Measurements from ENCODE around the gene NME7.

NME7 gene

DNA sequence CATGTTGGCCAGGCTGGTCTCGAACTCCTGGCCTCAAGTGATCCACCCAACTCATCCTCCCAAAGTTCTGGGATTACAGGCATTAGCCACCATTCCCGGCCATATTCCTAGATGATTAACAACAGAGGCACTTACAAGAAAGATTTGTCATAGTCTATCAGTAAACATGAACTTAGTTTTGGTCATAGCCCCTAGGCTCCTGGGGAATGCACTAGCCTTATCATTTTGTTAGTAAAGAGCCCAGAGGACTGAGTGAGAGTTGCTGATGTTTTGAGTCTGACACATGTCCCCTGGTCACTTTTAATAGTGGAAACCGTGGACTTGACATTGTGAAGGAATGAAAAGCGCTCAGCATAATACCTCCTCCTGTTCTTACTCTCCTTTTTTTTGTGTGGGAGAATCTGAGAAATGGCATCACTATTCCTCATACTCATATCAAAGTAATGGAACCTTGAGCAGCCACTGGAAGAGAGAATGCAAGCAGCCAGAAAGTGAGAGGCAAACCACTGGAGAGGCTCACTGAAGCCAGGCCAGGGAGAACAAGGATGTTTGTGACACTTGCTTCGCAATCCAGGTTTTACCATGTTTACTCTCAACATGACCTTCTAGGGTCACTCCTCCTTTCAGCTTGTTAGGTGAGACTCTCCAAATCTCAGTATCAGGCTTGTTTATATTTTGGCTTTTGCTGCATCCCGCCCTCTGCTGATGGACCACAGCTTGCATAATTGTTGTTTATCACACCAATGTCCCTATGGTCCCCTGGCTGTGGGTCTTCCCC is 246.3 kb downstream of the NME7 start:
- DNase-seq, result no peak

DNA sequence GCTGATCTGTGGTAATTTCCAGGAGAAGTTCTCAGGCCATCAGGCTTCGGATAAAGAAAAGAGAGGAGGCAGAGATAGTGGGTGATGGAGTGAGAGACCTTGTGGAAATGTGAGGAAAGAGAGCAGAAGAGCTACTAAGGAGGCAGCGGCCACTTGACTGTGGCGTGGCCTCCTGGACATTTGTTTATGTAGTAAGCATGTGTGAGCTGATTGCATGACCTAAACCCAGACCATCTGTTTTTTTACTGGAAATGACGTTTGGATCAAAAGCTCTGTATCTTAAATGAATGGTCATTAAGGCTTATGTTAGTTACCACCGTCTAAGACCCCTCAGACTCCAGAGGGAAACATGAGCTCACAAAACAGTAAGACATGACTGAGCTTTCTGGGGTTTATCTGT is 247.5 kb downstream of the NME7 start:
- DNase-seq, result no peak

DNA sequence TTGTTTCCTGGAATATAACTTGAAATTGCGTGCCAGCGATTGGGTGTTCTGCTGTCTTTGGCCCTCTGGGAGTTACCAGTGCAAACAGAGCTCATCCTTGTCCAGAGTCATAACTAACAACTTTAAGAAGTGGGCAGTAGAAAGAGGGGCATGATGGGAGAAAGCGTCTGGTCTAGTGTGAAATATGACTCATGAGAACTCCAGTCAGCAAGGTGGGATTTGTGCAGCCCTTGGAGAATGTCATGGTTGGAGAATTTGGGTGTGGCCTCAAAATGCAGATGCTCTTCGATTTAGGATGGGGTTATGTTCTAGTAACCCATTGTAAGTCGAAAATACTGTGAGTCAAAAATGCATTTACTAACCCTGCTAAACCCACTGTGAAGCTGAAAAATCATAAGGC is 248.2 kb downstream of the NME7 start:
- no peak for DNase-seq

DNA sequence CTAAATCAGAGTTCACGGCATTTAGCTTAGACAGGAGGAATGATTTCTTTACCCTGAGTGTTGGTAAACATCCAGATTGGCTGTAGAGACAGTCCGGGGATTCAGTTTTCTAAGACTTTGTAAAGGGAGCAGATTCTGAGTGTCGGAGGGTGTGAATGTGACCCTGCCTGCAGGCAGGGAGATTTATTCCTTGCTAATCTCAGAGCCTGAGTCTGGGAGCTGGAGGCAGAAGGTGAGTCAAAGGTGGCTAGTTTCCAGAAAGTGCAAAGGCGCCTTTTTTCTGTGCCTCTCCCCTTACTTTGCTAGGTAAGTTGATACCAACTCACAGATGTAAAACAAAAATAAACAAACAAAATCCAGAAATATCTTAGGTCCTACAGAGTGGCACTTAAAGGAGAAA is 249.4 kb downstream of the NME7 start:
- no peak for DNase-seq

DNA sequence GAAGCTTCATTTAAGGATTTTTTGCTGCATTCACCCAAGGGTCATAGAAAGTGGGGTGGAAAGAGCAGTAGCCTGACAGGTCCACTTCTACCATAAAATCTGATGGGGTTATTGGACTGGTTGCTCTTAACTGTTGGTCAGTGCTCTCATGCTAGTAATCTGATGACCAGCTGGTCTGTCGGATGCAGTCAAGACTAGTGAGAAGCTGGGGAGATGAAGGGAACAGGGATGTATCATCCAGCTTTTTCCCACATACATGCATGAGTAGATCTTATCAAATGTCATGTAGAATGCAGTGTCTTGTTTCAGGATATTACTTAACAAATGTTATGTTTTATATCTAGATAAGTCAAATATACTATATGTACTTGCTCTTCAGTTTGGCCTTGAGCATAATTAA is 250.0 kb downstream of the NME7 start:
- no peak for DNase-seq

DNA sequence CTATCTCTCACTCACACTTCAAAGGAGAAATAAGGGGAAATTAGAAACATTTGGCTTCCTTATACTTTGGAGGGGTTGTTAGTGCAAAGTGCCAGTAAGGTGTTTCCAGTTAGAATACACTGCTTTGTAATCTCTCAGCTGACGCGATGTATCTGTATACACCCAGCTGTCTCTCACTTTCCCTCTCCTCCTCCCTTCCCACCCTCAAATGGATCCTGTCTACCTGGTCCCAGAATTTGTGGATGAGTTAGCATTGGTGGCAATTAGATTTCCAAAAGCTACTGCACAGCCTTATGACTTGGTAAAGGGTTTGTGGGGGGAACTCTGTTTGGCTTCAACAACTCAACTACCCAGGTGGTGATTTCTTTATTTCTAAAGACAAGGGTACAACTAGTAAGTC is 250.6 kb downstream of the NME7 start:
- no peak for DNase-seq

DNA sequence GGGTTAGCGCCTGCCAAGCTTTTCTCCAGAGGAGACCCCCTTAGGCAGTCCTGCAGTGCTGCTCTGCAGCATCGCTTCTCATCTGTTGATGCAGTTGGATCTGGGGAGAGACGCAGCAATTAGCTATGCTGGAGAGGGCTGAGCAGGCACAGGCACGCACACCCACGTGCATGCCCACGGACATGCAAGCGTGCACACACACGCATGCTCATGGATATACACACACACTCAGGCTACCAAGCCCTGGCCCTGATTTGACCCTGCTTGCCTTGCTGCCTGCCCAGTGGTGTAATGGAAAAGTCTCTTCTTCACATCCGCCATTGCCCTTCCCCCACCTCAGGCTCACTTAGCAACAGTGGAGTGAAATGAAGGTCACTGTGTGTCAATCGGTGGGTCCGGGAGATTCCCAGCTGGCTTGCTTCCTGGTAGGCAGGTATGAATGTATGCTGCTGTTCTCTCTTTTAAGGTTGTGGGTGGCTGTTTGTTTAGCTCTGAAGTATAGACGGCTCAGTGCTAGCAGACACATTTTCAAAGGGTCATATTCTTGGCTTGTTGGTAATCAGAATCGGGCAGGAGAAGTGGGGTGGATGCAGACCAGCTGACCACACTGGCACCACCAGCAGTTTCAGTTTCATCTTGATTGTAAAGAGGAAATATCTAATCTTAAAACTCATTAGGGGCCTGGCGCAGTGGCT is 251.6 kb downstream of the NME7 start:
- peak; percentile 47 for DNase-seq

DNA sequence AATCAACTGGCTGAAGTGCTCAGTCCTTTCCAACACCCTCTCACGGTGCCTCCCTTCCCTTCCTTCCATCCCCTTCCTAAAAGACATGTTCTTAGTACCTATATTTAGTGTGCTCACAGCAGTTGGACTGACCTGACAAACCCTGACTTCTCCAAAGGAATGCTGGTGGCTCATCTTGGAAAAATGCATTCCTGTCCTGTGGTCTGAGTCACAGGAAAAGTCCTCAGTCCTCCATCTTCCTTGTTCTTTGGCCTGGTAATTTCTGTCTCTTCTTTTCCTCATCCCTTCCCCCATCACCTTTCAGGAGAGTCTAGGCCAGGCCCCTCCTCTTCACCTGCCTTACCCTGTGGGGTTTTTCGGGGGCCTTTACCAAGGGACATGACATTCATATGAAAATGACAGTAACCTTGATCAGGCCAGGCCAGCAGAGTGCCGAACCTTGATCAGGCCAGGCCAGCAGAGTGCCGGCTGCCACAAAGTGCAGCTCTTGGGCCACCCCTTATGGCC is 253.9 kb downstream of the NME7 start:
- no peak for DNase-seq

DNA sequence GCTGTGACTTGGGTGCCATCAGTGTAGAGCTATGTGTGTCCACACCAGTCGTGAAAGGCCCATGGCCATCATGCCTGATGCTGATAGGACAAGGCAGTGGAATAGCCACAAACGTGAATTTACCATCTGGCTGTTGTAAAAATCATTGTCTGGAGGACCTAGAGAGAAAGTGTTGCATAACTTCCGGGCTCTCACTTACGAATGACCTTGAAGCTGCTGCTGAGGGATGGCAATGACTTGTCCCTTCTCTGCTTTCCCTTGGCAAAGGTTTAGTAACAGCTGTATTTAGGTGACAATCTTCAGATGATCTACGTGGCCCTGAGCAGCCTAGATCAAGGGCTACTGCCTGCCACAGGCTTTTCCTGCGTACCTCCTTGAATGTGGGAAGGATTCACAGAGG is 255.4 kb downstream of the NME7 start:
- DNase-seq, result no peak

DNA sequence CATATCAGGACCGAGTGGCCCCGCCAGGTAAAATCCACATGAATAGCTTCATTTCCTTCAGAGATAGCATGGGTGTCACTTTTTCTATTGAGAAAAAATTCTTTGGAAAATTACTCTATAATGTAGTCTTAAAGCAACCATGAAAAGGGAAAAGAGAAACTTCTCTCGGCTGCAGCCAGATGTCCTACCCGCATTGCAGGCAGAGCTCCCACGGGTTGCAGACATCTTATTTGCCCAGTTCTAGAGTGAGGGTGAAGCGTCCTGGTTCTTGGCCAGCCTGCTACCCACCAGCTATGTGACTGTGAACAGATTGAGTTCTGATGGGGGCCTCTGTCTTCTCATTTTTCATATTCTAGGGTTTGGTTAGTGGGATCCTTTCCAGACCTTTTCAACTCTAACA is 256.1 kb downstream of the NME7 start:
- no peak for DNase-seq

DNA sequence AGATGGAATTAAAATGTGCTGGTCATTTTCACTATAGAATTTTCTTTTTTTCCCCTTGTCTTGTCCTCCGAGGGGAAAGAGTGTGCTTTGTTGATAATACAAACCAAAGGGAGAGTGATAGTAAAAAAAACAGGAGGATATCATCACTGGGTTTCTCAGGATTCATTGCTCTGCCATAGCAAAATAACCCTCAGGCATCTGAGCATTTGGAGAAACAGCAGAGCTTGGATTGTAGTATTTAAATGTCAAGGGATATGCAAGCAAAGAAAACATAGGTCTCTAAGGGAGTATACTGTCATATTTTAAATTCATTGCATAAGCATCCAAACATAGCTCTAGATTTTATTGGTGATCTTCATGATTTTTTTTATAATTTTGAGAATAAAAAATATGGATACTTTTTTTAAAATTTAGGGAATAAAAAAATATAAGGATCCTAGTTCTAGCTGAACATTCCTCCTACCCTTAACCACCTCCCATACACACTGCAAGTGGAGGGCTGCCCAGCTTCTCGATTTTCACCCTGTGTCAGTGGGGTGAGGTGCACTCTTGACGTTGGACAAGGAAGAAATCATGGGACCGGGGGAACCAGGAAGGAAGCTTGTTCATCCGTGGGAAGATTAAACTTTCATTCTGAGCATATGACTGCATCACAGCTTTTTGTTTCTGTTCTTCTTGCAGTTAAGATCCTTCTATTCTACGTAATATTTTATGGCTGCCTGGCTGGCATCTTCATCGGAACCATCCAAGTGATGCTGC is 256.7 kb downstream of the NME7 start:
- no peak for DNase-seq

DNA sequence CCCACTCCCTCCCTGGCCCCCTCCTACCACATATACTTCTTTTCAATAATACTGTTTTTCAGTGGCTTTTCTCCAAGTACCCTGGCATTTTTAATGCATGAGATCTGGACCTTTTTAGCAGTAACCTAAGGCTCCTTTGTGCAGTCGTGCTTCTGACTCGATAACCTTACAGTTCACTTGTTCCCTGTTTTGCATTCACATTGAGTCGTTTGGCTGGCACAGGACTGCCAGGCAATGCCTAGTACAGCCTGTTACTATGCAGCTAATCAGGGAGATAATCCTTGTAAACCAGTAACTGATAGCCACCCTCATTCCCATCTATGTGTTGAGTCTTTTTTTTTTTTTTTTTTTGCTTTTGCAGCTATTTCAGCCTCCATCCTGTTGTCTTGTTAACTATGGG is 257.4 kb downstream of the NME7 start:
- DNase-seq, result no peak

DNA sequence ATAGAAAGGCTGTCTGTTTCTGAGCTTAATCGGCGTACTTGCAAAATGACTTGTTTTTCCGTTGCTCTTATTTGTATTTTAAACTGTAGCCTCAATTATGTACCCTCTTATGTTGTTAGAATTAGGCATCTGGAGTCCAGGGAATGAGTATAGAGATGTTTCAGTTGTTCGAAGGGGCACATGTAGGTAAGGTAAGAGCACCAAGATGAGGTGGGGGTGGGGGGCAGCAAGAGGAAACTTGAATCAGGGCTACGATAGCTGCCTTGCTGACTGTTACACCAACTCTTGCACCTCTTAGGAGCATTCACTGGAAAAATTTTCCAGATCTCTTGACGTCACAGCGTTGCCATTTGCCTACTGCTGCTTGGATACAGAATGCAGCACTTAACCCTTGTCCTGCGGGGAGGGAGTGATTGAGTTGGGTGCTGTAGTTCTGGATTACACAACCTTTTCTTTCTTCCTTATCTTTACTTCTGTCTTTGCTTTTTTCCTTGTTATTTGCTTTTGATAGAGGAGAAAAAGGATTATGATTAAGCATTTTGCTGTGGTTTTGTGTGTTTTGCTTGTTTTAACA is 257.9 kb downstream of the NME7 start:
- peak; percentile 48 for DNase-seq

DNA sequence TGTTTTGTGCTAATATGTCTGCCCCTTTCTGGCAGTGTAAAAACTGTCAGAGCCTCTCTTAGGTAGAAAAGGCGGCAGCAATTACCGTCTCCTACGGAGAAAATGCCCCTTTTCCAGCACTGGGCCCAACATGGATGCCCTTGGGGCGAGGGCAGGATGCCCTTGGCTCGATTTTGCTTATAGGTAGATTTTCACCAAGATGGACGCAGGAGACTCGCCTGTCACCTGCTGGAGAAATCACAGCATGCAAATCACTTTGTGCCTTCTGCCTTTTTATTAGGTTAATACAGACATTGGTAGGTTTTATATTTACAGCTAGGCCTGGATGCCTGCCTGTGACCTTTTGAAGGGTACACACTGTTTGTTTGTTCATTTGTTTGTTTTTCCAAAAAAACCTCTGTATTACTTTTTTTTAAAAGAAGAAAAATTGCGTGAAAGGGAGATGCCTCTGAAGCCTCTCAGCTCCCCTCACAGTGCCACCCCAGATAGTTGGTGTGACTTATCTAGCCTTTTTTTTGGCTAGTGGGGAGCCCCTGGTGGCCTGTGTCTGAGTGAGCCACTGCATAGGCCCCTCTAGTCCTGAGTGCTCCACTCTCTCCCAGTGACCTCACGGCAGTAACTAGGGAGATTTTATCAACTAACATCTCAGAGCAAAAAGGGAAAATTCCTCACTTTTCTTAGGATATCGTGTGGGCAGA is 258.6 kb downstream of the NME7 start:
- DNase-seq, result no peak

DNA sequence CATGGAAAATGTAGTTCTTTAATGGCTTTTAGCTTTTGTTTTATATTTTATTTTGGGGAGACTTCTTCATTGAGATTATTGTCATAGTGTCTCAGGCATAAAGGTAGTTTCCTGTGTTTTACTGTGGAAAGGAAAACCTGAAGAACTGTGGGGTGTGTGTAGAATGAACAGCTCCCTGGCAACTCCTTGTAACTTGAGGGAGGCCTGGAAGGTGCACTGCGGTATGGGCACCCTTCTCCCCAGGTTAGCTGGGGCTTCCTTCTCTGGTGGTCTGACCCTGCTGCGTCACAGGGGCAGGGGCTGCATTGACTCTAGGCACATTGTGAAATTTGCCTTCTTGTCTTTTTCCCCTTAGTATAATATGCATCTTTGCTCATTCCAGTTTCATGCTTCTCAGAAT is 259.4 kb downstream of the NME7 start:
- DNase-seq, result no peak

DNA sequence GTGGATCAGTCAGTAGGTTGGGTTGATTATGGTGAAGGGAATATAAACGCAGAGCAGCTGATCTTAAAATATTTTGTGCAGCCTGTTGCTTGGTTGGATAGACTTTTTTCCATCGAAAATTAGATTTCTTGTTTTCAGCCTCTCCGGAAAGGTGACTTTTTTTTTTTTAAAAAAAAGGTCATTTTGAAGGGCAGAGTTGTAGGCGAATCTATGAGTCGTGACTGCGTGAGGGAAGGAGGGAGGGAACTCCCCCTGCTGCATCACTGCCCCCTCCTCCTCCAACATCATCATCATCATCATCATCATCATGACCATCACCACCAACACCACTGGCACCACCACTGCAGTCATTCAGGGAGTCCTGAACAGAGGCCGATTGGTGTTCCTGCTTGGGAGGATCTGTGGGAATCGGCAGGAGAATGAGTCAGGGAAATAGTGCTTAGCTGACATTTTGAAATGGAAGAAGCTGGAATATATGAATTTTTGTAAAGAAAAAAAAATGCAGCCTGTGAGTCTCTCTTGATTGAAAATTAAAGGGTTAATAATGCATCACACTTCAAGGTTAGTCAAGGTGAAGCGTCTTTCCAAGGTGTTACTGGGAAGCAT is 259.9 kb downstream of the NME7 start:
- DNase-seq, result no peak

DNA sequence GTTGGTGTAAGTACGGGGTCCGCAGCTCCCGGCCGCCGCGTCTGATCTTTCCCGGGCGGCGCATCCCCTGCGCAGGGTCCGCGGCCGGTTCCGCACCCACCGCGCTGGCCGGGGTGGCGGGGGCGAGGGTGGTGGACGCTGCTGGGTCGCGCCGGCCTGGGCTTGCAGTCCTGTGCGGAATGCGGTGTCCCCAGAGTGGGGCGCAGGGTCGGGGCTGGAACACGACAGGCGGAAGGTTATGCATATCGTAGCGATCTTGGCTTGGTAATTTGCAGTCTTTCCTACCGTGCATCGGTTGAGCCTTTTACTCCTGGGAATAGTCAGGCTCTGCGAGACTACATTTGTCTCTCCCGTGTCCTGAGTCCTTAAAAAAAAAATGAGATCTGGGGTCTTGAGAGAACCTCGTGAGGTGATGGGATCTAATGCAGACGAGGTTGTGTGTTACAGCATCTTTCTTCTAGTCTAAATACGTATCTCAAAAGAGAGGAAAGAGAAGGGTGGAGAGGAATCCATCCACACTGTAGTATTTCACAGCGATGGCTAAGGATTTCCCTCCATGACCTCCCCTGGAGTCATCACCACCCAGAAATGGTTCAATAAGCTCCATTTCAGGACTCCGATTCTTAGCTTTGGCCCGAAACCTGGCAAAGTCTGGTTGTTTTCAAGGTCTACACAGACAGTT is 260.5 kb downstream of the NME7 start:
- DNase-seq, result peak; percentile 41

DNA sequence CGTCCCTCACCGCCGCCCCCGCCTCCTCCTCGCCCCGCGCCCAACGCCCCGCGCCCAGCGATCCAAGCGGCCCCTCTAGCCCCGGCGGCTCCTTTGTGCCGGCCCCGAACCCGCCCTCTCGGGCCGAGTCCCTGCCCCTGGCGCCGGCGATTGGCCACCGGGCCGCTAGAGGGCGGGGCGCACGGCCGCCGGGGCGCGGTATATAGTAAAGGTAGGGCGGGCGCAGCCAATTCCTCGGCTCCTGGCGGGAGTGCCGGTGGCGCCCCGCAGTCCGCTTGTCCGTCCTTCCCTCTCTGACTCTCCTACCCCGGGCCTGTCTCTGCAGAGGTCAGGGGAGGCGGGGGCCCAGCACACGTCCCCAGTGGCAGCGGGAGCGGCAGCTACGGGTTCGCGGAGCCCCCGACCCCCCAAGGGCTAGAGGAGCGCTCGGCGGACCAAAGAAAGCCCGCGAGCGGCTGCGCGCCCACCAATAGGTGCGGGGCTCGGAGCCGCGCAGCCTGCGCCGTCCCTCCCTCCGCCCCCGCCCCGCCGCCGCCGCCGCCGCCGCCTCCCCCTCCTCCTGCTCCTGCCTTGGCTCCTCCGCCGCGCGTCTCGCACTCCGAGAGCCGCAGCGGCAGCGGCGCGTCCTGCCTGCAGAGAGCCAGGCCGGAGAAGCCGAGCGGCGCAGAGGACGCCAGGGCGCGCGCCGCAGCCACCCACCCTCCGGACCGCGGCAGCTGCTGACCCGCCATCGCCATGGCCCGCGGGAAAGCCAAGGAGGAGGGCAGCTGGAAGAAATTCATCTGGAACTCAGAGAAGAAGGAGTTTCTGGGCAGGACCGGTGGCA is 261.3 kb downstream of the NME7 start, which contains the start of gene ATP1B1:
Gene ATP1B1, plus strand, starts transcription at position 596 of the 826 bp plus-strand sequence. Its CDS starts 140 bp downstream, at position 736.
- DNase-seq, result peak; percentile 90

DNA sequence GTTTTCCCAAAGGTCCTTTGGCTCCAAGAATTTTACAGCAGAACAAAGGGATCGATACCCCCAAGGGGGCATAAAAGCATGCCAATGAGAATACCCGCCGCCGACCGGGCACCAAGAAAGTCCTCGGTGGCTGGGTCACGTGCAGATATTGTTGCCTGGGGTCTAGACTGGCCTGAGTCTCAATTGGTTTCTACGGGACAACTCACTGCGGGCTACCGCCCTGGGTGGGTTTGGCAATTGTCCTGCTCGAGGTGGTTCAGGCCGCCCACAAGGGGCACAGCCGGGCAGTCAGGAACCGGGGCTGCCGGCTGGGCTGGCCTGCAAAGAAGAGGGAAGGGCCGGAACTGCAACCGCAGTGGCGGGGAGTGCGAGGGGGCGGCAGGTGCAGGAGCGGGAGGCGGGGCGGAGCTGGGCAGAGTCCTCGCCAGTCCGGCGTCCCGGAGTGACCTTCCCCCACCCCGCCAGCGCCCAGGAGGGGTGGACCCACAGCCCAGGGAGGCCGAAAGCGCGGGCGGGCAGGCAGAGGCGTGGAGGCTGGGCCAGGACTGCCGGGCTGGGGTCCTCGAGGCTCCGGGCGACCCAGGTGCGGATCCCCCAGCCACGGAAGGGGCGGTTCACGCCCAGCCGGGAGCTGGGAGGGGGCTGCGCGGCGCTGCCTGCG is 262.0 kb downstream of the NME7 start:
- DNase-seq, result peak; percentile 83

DNA sequence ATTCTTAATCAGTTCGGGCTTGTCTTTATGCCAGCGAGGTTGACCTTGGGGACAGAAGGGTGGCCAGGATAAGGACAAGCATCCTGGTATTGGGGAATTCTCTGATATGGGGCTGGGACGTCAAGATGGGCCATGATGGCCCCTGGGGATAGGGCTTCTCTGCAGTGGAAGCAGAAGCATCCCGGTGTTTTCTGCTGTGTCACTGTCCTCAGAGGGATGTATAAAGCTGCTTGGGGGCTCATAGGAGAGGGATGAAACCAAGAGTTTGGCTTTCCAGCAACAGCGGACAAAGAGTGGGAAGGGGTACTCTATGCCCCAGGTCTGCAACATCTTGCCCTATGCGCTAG is 262.5 kb downstream of the NME7 start:
- no peak for DNase-seq

Measured in femur (tissue), 1 donor.